ENCODE results near the gene WNT6.
"Not testable (repeated sequence)": the region's sequence is repeated elsewhere in the genome, so short reads cannot be mapped to it uniquely, and the experiment has no call there.

DNA sequence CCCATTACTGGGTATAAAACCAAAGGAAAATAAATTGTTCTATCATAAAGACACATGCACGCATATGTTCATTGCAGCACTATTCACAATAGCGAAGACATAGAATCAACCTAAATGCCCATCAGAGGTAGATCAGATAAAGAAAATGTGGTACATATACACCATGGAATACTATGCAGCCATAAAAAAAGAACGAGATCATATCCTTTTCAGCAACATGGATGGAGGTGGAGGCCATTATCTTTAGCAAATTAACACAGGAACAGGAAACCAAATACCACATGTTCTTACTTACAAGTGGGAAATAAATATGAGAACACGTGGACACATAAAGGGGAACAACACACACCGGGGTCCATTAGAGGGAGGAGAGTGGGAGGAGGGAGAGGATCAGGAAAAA, 15.3 kb upstream of the WNT6 start:
- TF ChIP-seq POLR2AphosphoS5 (IDR thresholded peaks at IDR 0.05; ENCODE audit: low read depth, low read length); POLR2A (IDR thresholded peaks at IDR 0.05; ENCODE audit: low read depth, low read length); PAX5 (IDR thresholded peaks at IDR 0.05; ENCODE audit: insufficient read depth, low read length, severe bottlenecking); TAF1 (IDR thresholded peaks at IDR 0.05; ENCODE audit: low read depth, low read length): not testable (repeated sequence)
